DND-41 (cell line): ENCODE measurements around the gene FXR2.

Source experiments
- ATAC-seq: fragments of 200-7000 bp; cut with Tn5 transposase; 3 replicates; pipeline ENCODE4 v1.9.1; 2021; ENCODE audit warnings: low read depth; ENCODE audit not compliant: insufficient read depth
- DNase-seq: peaks from one replicate; pipeline ENCODE4 v3.0.0-alpha.2; 2020
- H2AFZ ChIP-seq: 2 replicates; pipeline ENCODE4 v1.6.0; 2012; ENCODE audit warnings: low read depth, low read length
- H3K27ac ChIP-seq: 2 replicates; pipeline ENCODE4 v1.5.1; 2012; ENCODE audit warnings: low read length, inconsistent platforms
- H3K27me3 ChIP-seq: fragments of 200-600 bp; sonication (generic); 2 replicates; pipeline ENCODE4 v1.6.0; 2012; ENCODE audit warnings: low read length, mild to moderate bottlenecking, inconsistent platforms; ENCODE audit not compliant: insufficient read depth, poor library complexity
- H3K36me3 ChIP-seq: 2 replicates; pipeline ENCODE4 v1.5.1; 2012; ENCODE audit warnings: low read length, inconsistent platforms; ENCODE audit not compliant: insufficient read depth
- H3K4me1 ChIP-seq: 2 replicates; pipeline ENCODE4 v1.5.1; 2012; ENCODE audit warnings: mild to moderate bottlenecking, low read length; ENCODE audit not compliant: insufficient read depth
- H3K4me2 ChIP-seq: 2 replicates; pipeline ENCODE4 v1.6.0; 2012; ENCODE audit warnings: mild to moderate bottlenecking, moderate library complexity, low read length, inconsistent platforms; ENCODE audit not compliant: insufficient read depth
- H3K4me3 ChIP-seq, 2 experiments: fragments of 200-600 bp in 1 of 2; shearing (Covaris generic) in 1 of 2; 2 replicates each; pipeline ENCODE4 v1.5.1; 2012 to 2016; ENCODE audit warnings: inconsistent platforms in 2 of 2, low read length in 2 of 2, mild to moderate bottlenecking in 2 of 2, low read depth in 1 of 2, moderate library complexity in 1 of 2
- H3K79me2 ChIP-seq: 2 replicates; pipeline ENCODE4 v1.6.0; 2012; ENCODE audit warnings: low read length, inconsistent platforms; ENCODE audit not compliant: insufficient read depth
- H3K9ac ChIP-seq: 2 replicates; pipeline ENCODE4 v1.6.0; 2012; ENCODE audit warnings: low read depth, mild to moderate bottlenecking, inconsistent platforms, low read length, moderate library complexity
- H3K9me3 ChIP-seq: 2 replicates; pipeline ENCODE4 v1.5.1; 2012; ENCODE audit warnings: low read length, moderate library complexity, mild to moderate bottlenecking, inconsistent platforms; ENCODE audit not compliant: insufficient read depth, severe bottlenecking
- H4K20me1 ChIP-seq: 2 replicates; pipeline ENCODE4 v1.6.0; 2012; ENCODE audit warnings: low read length; ENCODE audit not compliant: insufficient read depth
- EZH2 ChIP-seq: IDR thresholded peaks from 3 replicates; pipeline ENCODE4 v1.6.1; 2012; ENCODE audit warnings: borderline replicate concordance, low read depth, mild to moderate bottlenecking, moderate library complexity, low read length, inconsistent platforms; ENCODE audit not compliant: severe bottlenecking
- TF ChIP-seq, protein P1 (sequence below): IDR thresholded peaks from 2 replicates; pipeline ENCODE4 v1.5.1; 2012; ENCODE audit warnings: borderline replicate concordance, low read length, moderate library complexity, mild to moderate bottlenecking; ENCODE audit not compliant: poor library complexity, severe bottlenecking; ENCODE audit errors: extremely low read depth

FXR2 gene

DNA sequence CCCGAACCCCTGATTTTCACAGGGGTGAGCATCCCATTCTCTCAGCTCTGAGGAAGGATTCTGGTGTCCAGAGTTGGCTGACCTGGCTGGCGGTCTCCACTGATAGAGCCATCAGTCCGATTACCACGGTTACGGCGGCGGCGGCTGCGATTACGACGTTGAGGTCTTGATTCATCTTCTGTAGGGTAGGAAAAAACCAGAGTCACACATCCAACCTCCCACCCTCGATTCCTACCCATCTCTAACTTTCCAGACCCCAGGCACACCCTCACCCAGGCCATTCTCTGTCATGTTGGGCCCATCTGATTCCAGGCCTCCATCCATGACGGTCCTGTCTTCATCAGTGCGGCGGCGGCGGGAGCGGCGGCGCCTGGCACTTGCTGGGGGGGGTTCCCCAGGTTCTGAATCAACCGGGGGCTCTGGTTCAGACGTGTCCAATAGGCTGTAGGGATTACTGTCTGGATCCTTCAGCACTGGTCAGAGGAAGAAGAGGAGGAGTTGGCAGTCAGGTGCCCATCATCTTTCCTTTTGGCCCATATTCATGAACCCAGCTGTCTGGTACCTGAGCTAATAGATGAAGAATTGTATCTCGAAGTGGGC lies 22.2 kb downstream of the FXR2 start:
- Histone ChIP-seq H4K20me1 (0 out of 2 replicates have a peak, but pooled peaks cover 3% of the 10 kb centered on the region), H3K36me3 (peaks cover 97% of the 10 kb centered on the region), H3K4me3 (no peak overlapping the region), H3K4me2 (no peak overlapping the region), H2AFZ (no peak overlapping the region), H3K9me3 (no peaks in the 10 kb centered on the region), H3K27me3 (no peaks in the 10 kb centered on the region), H3K79me2 (0 out of 2 replicates have a peak, but pooled peaks cover 1% of the 10 kb centered on the region), H3K27ac (no peak overlapping the region), H3K4me1 (no peaks in the 10 kb centered on the region), H3K9ac (no peak overlapping the region)
- TF ChIP-seq, protein P1, sequence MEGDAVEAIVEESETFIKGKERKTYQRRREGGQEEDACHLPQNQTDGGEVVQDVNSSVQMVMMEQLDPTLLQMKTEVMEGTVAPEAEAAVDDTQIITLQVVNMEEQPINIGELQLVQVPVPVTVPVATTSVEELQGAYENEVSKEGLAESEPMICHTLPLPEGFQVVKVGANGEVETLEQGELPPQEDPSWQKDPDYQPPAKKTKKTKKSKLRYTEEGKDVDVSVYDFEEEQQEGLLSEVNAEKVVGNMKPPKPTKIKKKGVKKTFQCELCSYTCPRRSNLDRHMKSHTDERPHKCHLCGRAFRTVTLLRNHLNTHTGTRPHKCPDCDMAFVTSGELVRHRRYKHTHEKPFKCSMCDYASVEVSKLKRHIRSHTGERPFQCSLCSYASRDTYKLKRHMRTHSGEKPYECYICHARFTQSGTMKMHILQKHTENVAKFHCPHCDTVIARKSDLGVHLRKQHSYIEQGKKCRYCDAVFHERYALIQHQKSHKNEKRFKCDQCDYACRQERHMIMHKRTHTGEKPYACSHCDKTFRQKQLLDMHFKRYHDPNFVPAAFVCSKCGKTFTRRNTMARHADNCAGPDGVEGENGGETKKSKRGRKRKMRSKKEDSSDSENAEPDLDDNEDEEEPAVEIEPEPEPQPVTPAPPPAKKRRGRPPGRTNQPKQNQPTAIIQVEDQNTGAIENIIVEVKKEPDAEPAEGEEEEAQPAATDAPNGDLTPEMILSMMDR = no peak
- no peak for TF ChIP-seq EZH2
- ATAC-seq (no peak), DNase-seq (no peak)

DNA sequence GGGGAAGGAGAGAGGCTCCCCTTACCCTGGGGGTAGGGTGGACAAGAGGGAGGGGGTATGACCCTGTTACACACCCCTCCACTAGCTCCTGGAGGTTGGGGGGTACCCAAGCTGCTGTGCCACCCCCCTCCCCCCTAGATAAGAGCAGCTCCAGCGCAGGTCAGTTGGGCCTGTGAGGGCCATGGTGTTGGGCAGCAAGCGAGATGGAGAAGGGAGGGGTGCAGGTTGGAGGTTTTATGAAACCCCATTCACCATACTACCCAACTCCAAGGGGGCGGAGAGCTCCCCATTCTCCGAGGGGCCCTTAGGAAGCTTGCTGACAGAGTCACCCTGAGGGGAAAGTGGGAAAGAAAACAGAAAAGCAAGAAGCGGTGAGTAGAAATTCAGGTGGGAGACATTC lies 23.1 kb downstream of the FXR2 start:
- TF ChIP-seq, protein P1 = no peak
- TF ChIP-seq EZH2 = no peak
- DNase-seq (no peak), ATAC-seq (no peak)
- Histone ChIP-seq H3K4me2 (no peak overlapping the region), H3K4me1 (no peaks in the 10 kb centered on the region), H3K9me3 (no peaks in the 10 kb centered on the region), H3K27me3 (no peaks in the 10 kb centered on the region), H4K20me1 (0 out of 2 replicates have a peak, but pooled peaks cover 3% of the 10 kb centered on the region), H3K36me3 (peaks cover 97% of the 10 kb centered on the region), H3K4me3 (no peak overlapping the region), H3K27ac (no peak overlapping the region), H3K9ac (no peak overlapping the region), H2AFZ (no peak overlapping the region), H3K79me2 (peaks cover 3% of the 10 kb centered on the region; the same call in 1 of the 2 replicates)

DNA sequence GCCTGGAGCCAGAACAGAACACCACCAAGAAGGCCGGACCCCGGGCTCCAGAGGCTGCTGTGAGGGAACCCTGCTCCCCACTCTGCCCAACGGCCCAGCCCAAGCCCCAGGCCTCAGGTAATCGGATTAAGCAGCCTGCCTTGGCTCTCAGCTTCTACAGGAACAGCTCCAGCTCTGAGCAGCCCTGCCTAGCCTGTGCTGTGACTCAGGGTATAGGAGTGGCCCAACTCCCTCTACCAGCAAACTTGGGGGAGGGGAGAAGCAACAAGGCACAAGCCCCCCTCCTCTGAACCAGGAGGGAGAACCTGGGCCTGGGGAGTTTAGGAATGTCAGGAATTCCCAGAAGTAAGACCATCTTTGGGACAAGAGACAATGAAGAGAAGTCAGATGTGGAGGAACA lies 24.0 kb downstream of the FXR2 start:
- no peak overlapping the region for H3K4me3 ChIP-seq
- H3K9me3 ChIP-seq = no peaks in the 10 kb centered on the region
- H2AFZ ChIP-seq = no peak overlapping the region
- ATAC-seq (0 out of 3 replicates have a peak, but pooled peaks have one; percentile 20), DNase-seq (no peak)
- TF ChIP-seq, protein P1 = no peak
- TF ChIP-seq EZH2 = no peak
- peaks cover 95% of the 10 kb centered on the region for H3K36me3 ChIP-seq
- H4K20me1 ChIP-seq = 0 out of 2 replicates have a peak, but pooled peaks cover 3% of the 10 kb centered on the region
- H3K4me2 ChIP-seq = no peak overlapping the region
- no peaks in the 10 kb centered on the region for H3K27me3 ChIP-seq
- H3K27ac ChIP-seq = no peak overlapping the region
- H3K9ac ChIP-seq = no peak overlapping the region
- H3K4me1 ChIP-seq = peaks cover 2% of the 10 kb centered on the region
- peaks cover 9% of the 10 kb centered on the region for H3K79me2 ChIP-seq
